Vagina (tissue), 2 donors: Measurements from ENCODE around the gene SERPINI1.

Experiments
- POLR2A ChIP-seq, 2 donors: fragments of 450-650 bp; IDR thresholded peaks; one replicate each; pipeline ENCODE4 v1.6.1; 2017; ENCODE audit warnings: antibody characterized with exemption in 2 of 2, mild to moderate bottlenecking in 2 of 2, moderate library complexity in 2 of 2
- POLR2AphosphoS5 ChIP-seq, 2 donors: sonication (generic); formaldehyde crosslinking; IDR thresholded peaks; one replicate each; pipeline ENCODE4 v1.9.0; 2017; ENCODE audit warnings: antibody characterized with exemption in 2 of 2, mild to moderate bottlenecking in 2 of 2, low read depth in 1 of 2; ENCODE audit not compliant: insufficient read depth in 1 of 2
- TF ChIP-seq, protein P1 (sequence below), 3 experiments: fragments of 450-650 bp in 2 of 3; fragments of 200-600 bp in 1 of 3; sonication (generic) in 1 of 3; IDR thresholded peaks; one replicate each; pipeline ENCODE4 v1.5.1; 2017 to 2019; ENCODE audit warnings: antibody characterized with exemption in 3 of 3, mild to moderate bottlenecking in 2 of 3, moderate library complexity in 2 of 3

DNA sequence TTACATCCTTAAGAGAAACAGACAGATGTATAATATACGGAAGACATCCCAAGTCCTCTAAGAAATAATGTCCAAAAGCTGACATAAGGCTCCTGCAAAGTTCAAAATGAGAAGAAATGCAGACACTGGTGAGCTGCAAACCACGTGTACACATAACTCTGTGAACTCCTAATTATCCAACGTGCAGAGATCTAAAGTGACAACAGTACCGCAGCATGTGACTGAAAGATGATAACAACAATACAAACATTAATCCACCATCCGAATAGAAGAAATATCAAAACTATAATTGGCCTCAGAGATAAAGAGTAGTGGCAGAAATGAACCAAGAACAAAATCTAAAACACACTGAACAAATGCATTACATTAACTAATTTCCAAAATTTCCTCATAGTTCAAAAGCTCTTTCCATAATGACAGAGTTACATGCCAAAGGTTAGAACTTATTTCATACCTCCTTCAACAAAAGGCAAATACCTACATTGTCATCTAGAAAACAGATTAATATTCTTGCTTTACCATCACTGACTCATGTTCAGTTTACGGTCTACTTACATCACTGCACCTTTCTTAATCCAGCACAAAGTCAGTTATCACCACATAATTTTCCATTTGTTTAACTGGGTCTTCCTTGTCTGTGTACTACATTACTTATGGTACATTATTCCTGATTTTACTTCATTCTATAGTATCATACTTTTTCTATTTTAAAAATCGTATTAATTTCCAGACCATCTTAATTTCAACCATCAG is 3.0 kb upstream of the SERPINI1 start:
- TF ChIP-seq, protein P1, sequence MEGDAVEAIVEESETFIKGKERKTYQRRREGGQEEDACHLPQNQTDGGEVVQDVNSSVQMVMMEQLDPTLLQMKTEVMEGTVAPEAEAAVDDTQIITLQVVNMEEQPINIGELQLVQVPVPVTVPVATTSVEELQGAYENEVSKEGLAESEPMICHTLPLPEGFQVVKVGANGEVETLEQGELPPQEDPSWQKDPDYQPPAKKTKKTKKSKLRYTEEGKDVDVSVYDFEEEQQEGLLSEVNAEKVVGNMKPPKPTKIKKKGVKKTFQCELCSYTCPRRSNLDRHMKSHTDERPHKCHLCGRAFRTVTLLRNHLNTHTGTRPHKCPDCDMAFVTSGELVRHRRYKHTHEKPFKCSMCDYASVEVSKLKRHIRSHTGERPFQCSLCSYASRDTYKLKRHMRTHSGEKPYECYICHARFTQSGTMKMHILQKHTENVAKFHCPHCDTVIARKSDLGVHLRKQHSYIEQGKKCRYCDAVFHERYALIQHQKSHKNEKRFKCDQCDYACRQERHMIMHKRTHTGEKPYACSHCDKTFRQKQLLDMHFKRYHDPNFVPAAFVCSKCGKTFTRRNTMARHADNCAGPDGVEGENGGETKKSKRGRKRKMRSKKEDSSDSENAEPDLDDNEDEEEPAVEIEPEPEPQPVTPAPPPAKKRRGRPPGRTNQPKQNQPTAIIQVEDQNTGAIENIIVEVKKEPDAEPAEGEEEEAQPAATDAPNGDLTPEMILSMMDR (IDR thresholded peaks at IDR 0.05): no peak
- TF ChIP-seq POLR2A (IDR thresholded peaks at IDR 0.05) (no peak), POLR2AphosphoS5 (IDR thresholded peaks at IDR 0.05; ENCODE audit: insufficient read depth in 1 of 2, low read depth in 1 of 2) (no peak)
